Chondrocyte (in vitro differentiated cells): ENCODE results near the gene NRXN3. TPM values are rescaled to one million over a fixed set of nuclear protein-coding genes. Genes with fewer than 3 reads are reported as not detected.

Experiments
- DNase-seq: peaks from one replicate; pipeline ENCODE4 v3.0.0; 2021; ENCODE audit warnings: mixed read lengths, low spot score
- H3K27ac Mint-ChIP-seq: one replicate; pipeline ENCODE4 v1.8.0; 2021; ENCODE audit warnings: mild to moderate bottlenecking, moderate library complexity, mixed read lengths; ENCODE audit not compliant: unreplicated experiment
- H3K27me3 Mint-ChIP-seq: 2 replicates; pipeline ENCODE4 v1.8.0; 2021; ENCODE audit warnings: low read depth, mixed read lengths
- H3K36me3 Mint-ChIP-seq: 2 replicates; pipeline ENCODE4 v1.8.0; 2021; ENCODE audit warnings: low read depth, mixed read lengths
- H3K4me1 Mint-ChIP-seq: 2 replicates; pipeline ENCODE4 v1.8.0; 2021; ENCODE audit warnings: low read depth, mild to moderate bottlenecking, mixed read lengths
- H3K4me3 Mint-ChIP-seq: one replicate; pipeline ENCODE4 v1.8.0; 2021; ENCODE audit warnings: mild to moderate bottlenecking, moderate library complexity, mixed read lengths; ENCODE audit not compliant: unreplicated experiment
- H3K9me3 Mint-ChIP-seq: 2 replicates; pipeline ENCODE4 v1.8.0; 2021; ENCODE audit warnings: low read depth, mixed read lengths
- total RNA-seq: library from RNA; stranded (reverse); gene quantifications from 3 replicates; pipeline ENCODE4 v1.2.1, GENCODE V29; 2021
- TF ChIP-seq, protein P1 (sequence below): fragments of 200-600 bp; sonication (generic); IDR thresholded peaks from 2 replicates; pipeline ENCODE4 v1.5.0; 2021; ENCODE audit warnings: antibody characterized with exemption, mild to moderate bottlenecking, moderate library complexity

The NRXN3 gene
- total RNA-seq, 1 donor from 2014 or later = 7.9 TPM

- TF ChIP-seq, protein P1, sequence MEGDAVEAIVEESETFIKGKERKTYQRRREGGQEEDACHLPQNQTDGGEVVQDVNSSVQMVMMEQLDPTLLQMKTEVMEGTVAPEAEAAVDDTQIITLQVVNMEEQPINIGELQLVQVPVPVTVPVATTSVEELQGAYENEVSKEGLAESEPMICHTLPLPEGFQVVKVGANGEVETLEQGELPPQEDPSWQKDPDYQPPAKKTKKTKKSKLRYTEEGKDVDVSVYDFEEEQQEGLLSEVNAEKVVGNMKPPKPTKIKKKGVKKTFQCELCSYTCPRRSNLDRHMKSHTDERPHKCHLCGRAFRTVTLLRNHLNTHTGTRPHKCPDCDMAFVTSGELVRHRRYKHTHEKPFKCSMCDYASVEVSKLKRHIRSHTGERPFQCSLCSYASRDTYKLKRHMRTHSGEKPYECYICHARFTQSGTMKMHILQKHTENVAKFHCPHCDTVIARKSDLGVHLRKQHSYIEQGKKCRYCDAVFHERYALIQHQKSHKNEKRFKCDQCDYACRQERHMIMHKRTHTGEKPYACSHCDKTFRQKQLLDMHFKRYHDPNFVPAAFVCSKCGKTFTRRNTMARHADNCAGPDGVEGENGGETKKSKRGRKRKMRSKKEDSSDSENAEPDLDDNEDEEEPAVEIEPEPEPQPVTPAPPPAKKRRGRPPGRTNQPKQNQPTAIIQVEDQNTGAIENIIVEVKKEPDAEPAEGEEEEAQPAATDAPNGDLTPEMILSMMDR = no peak
- no peaks in the 10 kb centered on the region for H3K4me1 Mint-ChIP-seq
- H3K27me3 Mint-ChIP-seq = no peaks in the 10 kb centered on the region
- no peak overlapping the region for H3K4me3 Mint-ChIP-seq
- no peaks in the 10 kb centered on the region for H3K36me3 Mint-ChIP-seq
- H3K27ac Mint-ChIP-seq = no peak overlapping the region
- no peak for DNase-seq
- H3K9me3 Mint-ChIP-seq = no peaks in the 10 kb centered on the region
These were observed 1500.6 kb downstream of the NRXN3 start for GRCh38 chr14:79670811-79671210.

DNA sequence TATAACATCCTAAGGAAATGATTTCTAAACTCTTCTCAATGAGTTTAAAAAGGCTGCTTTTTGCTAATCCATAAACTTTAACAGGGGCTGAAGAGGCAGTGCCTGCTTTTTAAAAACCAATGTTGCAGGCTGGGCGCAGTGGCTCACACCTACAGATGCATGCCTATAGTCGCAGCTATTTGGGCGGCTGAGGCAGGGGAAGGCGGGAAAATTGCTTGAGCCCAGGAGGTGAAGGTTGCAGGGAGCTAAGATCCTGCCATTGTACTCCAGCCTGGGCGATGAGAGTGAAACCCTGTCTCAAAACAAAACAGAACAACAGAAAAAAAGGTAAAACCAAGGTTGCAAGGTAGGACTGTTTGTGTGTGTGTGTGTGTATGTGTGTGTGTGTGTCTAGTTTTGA lies 1509.9 kb downstream of the NRXN3 start:
- DNase-seq = no peak
- Mint-ChIP-seq H3K27me3 (no peaks in the 10 kb centered on the region), H3K4me1 (no peaks in the 10 kb centered on the region), H3K27ac (no peak overlapping the region), H3K9me3 (no peaks in the 10 kb centered on the region), H3K4me3 (no peak overlapping the region), H3K36me3 (no peaks in the 10 kb centered on the region)
- TF ChIP-seq, protein P1 = no peak

- Mint-ChIP-seq H3K36me3 (no peaks in the 10 kb centered on the region), H3K9me3 (no peaks in the 10 kb centered on the region), H3K27me3 (no peaks in the 10 kb centered on the region), H3K4me1 (no peaks in the 10 kb centered on the region), H3K27ac (no peak overlapping the region), H3K4me3 (no peak overlapping the region)
- DNase-seq = no peak
- TF ChIP-seq, protein P1 = no peak
These were observed 1516.0 kb downstream of the NRXN3 start for GRCh38 chr14:79686196-79686595.

DNA sequence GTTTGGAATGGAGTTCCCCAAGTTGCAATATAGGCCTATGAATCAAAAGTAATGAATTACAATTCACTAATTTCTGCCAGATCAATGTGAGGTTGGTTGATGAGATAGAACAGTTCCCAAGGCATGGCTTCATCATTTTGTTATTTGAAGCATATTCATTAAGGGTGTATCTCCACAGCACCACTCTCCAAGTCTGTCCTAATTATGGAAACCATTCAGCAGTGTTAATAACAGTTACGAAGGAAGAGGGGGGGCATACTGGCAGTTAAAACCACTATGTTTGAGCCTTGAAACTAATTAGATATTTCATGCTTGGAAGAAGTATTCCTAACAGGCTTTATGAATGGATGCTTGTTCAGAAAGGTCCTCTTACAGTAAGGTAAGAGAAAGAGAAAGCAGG lies 1520.8 kb downstream of the NRXN3 start:
- Mint-ChIP-seq H3K9me3 (no peaks in the 10 kb centered on the region), H3K4me1 (no peaks in the 10 kb centered on the region), H3K27ac (no peak overlapping the region), H3K36me3 (no peaks in the 10 kb centered on the region), H3K4me3 (no peak overlapping the region), H3K27me3 (no peaks in the 10 kb centered on the region)
- DNase-seq = no peak
- TF ChIP-seq, protein P1 = no peak

DNA sequence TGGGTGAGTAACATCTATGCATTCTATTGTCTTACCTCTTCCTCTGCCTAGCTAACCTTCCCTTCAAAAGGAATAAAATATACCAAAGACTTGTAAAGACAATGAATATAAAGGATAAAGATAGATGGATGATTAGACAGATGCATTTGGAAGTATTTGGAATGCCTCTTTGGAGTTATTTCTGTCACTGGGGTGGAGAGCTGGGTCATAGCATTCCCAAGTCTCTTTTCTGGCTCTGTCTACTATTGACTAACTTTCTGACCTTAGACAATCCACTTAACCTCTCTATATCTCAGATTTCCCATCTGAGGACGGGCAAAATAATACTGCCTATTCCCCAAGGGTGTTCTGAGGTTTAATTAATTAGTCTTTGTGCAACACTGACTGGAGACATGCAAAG lies 1523.8 kb downstream of the NRXN3 start:
- no peak for DNase-seq
- H3K4me3 Mint-ChIP-seq = no peak overlapping the region
- no peaks in the 10 kb centered on the region for H3K4me1 Mint-ChIP-seq
- no peaks in the 10 kb centered on the region for H3K27me3 Mint-ChIP-seq
- peaks cover 4% of the 10 kb centered on the region for H3K9me3 Mint-ChIP-seq
- no peaks in the 10 kb centered on the region for H3K36me3 Mint-ChIP-seq
- no peak overlapping the region for H3K27ac Mint-ChIP-seq
- TF ChIP-seq, protein P1 = no peak
